Measurements from ENCODE around the gene ERO1B.
"Not testable (repeated sequence)": the region's sequence is repeated elsewhere in the genome, so short reads cannot be mapped to it uniquely, and the experiment has no call there.

The ERO1B gene

GRCh38 chr1:236242568-236242967, 39.2 kb downstream of the ERO1B start:
- no peak for DNase-seq

- no peak for DNase-seq
Observed at GRCh38 chr1:236240675-236241074, 41.1 kb downstream of the ERO1B start.

- DNase-seq, result no peak
Observed at GRCh38 chr1:236239092-236239585, 42.6 kb downstream of the ERO1B start.

- DNase-seq, result no peak
Observed at GRCh38 chr1:236235116-236235515, 46.6 kb downstream of the ERO1B start.

- DNase-seq, result no peak
Observed at GRCh38 chr1:236228411-236228810, 53.3 kb downstream of the ERO1B start.

GRCh38 chr1:236222632-236223031, 59.1 kb downstream of the ERO1B start:
- no peak for DNase-seq

- no peak for DNase-seq
Observed at GRCh38 chr1:236220473-236220872, 61.3 kb downstream of the ERO1B start.

- no peak for DNase-seq
Observed at GRCh38 chr1:236214761-236215160, 67.0 kb downstream of the ERO1B start.

GRCh38 chr1:236213534-236213933, 68.2 kb downstream of the ERO1B start:
- no peak for DNase-seq

GRCh38 chr1:236211815-236212214, 69.9 kb downstream of the ERO1B start:
- DNase-seq, result no peak

GRCh38 chr1:236209713-236210112, 72.0 kb downstream of the ERO1B start:
- DNase-seq, result no peak

- no peak for DNase-seq
Observed at GRCh38 chr1:236209185-236209584, 72.6 kb downstream of the ERO1B start.

GRCh38 chr1:236207569-236207968, 74.2 kb downstream of the ERO1B start:
- no peak for DNase-seq

- DNase-seq, result no peak
Observed at GRCh38 chr1:236207121-236207520, 74.6 kb downstream of the ERO1B start.

GRCh38 chr1:236206548-236206947, 75.2 kb downstream of the ERO1B start:
- no peak for DNase-seq

GRCh38 chr1:236204656-236205055, 77.1 kb downstream of the ERO1B start:
- DNase-seq, result no peak

- DNase-seq, result no peak
Observed at GRCh38 chr1:236204039-236204438, 77.7 kb downstream of the ERO1B start.

- no peak for DNase-seq
Observed at GRCh38 chr1:236201786-236202185, 80.0 kb downstream of the ERO1B start.

- DNase-seq, result no peak
Observed at GRCh38 chr1:236200925-236201324, 80.8 kb downstream of the ERO1B start.

- DNase-seq, result no peak
Observed at GRCh38 chr1:236193184-236193583, 88.6 kb downstream of the ERO1B start.

GRCh38 chr1:236188084-236188483, 93.7 kb downstream of the ERO1B start:
- not testable (repeated sequence) for DNase-seq

- not testable (repeated sequence) for DNase-seq
Observed at GRCh38 chr1:236186471-236186870, 95.3 kb downstream of the ERO1B start.

GRCh38 chr1:236185687-236186086, 96.1 kb downstream of the ERO1B start:
- no peak for DNase-seq

- DNase-seq, result no peak
Observed at GRCh38 chr1:236181059-236181458, 100.7 kb downstream of the ERO1B start.

- no peak for DNase-seq
Observed at GRCh38 chr1:236179634-236180033, 102.1 kb downstream of the ERO1B start.
